Astrocyte (in vitro differentiated cells and primary cell): Measurements from ENCODE around the gene CMSS1. TPM values are rescaled to one million over a fixed set of nuclear protein-coding genes. Genes with fewer than 3 reads are reported as not detected.

Experiments
- DNase-seq: peaks from one replicate; pipeline ENCODE4 v3.0.0-alpha.2; 2010; ENCODE audit warnings: low read depth
- FAIRE-seq: peaks from 2 replicates; lab custom pipeline; 2011; peaks lifted over from hg19 to GRCh38; lab: Jason Lieb, UNC
- H2AFZ ChIP-seq: 2 replicates; pipeline ENCODE4 v1.6.0; 2012; ENCODE audit warnings: low read depth, low read length, inconsistent platforms
- H3K27ac ChIP-seq: 2 replicates; pipeline ENCODE4 v1.5.1; 2011; ENCODE audit warnings: low read depth, low read length, inconsistent platforms
- H3K27me3 ChIP-seq: 2 replicates; pipeline ENCODE4 v1.6.0; 2011; ENCODE audit warnings: low read length, inconsistent platforms; ENCODE audit not compliant: insufficient read depth
- H3K36me3 ChIP-seq: 2 replicates; pipeline ENCODE4 v1.5.1; 2011; ENCODE audit warnings: low read length, inconsistent platforms; ENCODE audit not compliant: insufficient read depth
- H3K4me1 ChIP-seq: 2 replicates; pipeline ENCODE4 v1.5.1; 2011; ENCODE audit warnings: low read length, inconsistent platforms; ENCODE audit not compliant: insufficient read depth
- H3K4me2 ChIP-seq: 2 replicates; pipeline ENCODE4 v1.6.0; 2012; ENCODE audit warnings: low read length, inconsistent platforms
- H3K4me3 ChIP-seq: 2 replicates; pipeline ENCODE4 v1.5.1; 2011; ENCODE audit warnings: low read depth, mild to moderate bottlenecking, low read length, inconsistent platforms; ENCODE audit not compliant: insufficient read depth
- H3K79me2 ChIP-seq: 2 replicates; pipeline ENCODE4 v1.6.0; 2012; ENCODE audit warnings: mild to moderate bottlenecking, low read length, inconsistent platforms; ENCODE audit not compliant: insufficient read depth
- H3K9ac ChIP-seq: 2 replicates; pipeline ENCODE4 v1.6.0; 2012; ENCODE audit warnings: mild to moderate bottlenecking, low read length, inconsistent platforms
- H3K9me3 ChIP-seq: 2 replicates; pipeline ENCODE4 v1.5.1; 2012; ENCODE audit warnings: low read depth, mild to moderate bottlenecking, low read length, inconsistent platforms; ENCODE audit not compliant: insufficient read depth
- H4K20me1 ChIP-seq: 2 replicates; pipeline ENCODE4 v1.6.0; 2012; ENCODE audit warnings: low read length, inconsistent platforms; ENCODE audit not compliant: insufficient read depth
- H3K27ac Mint-ChIP-seq: one replicate; pipeline ENCODE4 v1.8.0; 2021; ENCODE audit warnings: mild to moderate bottlenecking, mixed read lengths; ENCODE audit not compliant: unreplicated experiment
- H3K27me3 Mint-ChIP-seq: one replicate; pipeline ENCODE4 v1.8.0; 2021; ENCODE audit warnings: low read depth, mixed read lengths; ENCODE audit not compliant: unreplicated experiment
- H3K36me3 Mint-ChIP-seq: one replicate; pipeline ENCODE4 v1.8.0; 2021; ENCODE audit warnings: low read depth, mixed read lengths; ENCODE audit not compliant: unreplicated experiment
- H3K4me1 Mint-ChIP-seq: one replicate; pipeline ENCODE4 v1.8.0; 2021; ENCODE audit warnings: low read depth, mixed read lengths; ENCODE audit not compliant: unreplicated experiment
- H3K4me3 Mint-ChIP-seq: one replicate; pipeline ENCODE4 v1.8.0; 2021; ENCODE audit warnings: mild to moderate bottlenecking, moderate library complexity, mixed read lengths; ENCODE audit not compliant: unreplicated experiment
- H3K9me3 Mint-ChIP-seq: one replicate; pipeline ENCODE4 v1.8.0; 2021; ENCODE audit warnings: mild to moderate bottlenecking, mixed read lengths; ENCODE audit not compliant: unreplicated experiment
- EZH2 ChIP-seq: IDR thresholded peaks from 2 replicates; pipeline ENCODE4 v1.6.1; 2012; ENCODE audit warnings: mild to moderate bottlenecking, low read length, inconsistent platforms; ENCODE audit not compliant: insufficient read depth
- total RNA-seq: library from RNA; stranded (reverse); gene quantifications from 2 replicates; pipeline ENCODE4 v1.2.1, GENCODE V29; 2021
- TF ChIP-seq, protein P1 (sequence below): IDR thresholded peaks from 2 replicates; pipeline ENCODE4 v1.5.1; 2011; ENCODE audit warnings: low read depth, mild to moderate bottlenecking, inconsistent platforms, low read length, moderate library complexity; ENCODE audit not compliant: insufficient read depth

The CMSS1 gene
- total RNA-seq, 1 donor from 2014 or later: 12.5 TPM

DNA sequence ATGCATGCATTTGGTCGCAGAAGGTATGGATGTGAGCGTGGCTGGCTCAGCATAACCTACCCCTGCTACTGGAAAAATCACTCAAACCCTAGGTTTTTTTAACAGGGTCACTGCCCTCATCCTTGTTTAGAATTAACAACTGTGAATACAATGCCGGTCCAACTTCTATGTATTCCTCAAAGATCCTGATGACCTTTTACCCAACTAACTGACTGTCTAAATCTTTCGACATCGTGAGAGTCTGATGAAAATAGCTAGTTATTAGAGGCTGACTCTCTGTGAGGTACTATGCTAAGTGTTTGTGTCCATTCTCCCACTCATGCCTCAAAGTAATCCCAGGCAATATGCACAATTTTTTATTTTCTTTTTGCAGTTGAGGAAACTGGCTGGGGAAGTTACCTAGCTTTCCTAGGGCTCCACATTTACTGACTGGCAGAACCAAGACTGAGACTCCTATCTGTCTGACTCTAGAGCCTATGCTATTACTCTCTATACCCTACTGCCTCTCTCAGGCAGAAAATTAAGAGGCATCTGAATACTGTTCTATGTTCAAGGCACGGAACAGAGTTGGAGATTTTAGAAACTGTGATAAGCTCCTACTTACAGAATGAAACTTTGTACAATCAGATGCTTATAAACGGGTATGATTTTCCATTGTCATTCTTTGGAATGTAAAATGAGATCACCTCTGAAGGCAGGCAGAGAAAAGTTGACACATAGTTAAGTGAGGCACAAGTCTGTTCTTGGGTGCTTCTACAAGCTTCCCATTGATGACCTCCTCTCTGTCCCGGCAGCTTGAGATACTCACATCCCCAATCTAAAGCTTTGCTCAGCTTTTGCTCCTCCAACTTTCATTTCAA, 240.3 kb downstream of the CMSS1 start:
- H3K27me3 ChIP-seq: no peaks in the 10 kb centered on the region
- H3K4me2 ChIP-seq: no peak overlapping the region
- no peak overlapping the region for H2AFZ ChIP-seq
- no peak overlapping the region for H3K4me3 ChIP-seq
- no peak overlapping the region for H3K27ac ChIP-seq
- DNase-seq (no peak), FAIRE-seq (no peak)
- Mint-ChIP-seq H3K9me3 (peaks cover 1% of the 10 kb centered on the region), H3K4me3 (peak overlapping the region; percentile 13), H3K27ac (peak overlapping the region; percentile 63), H3K4me1 (peaks cover 13% of the 10 kb centered on the region), H3K27me3 (no peaks in the 10 kb centered on the region), H3K36me3 (no peaks in the 10 kb centered on the region)
- H3K79me2 ChIP-seq: no peaks in the 10 kb centered on the region
- no peaks in the 10 kb centered on the region for H3K36me3 ChIP-seq
- no peaks in the 10 kb centered on the region for H3K4me1 ChIP-seq
- H4K20me1 ChIP-seq: no peaks in the 10 kb centered on the region
- H3K9ac ChIP-seq: no peak overlapping the region
- TF ChIP-seq, protein P1, sequence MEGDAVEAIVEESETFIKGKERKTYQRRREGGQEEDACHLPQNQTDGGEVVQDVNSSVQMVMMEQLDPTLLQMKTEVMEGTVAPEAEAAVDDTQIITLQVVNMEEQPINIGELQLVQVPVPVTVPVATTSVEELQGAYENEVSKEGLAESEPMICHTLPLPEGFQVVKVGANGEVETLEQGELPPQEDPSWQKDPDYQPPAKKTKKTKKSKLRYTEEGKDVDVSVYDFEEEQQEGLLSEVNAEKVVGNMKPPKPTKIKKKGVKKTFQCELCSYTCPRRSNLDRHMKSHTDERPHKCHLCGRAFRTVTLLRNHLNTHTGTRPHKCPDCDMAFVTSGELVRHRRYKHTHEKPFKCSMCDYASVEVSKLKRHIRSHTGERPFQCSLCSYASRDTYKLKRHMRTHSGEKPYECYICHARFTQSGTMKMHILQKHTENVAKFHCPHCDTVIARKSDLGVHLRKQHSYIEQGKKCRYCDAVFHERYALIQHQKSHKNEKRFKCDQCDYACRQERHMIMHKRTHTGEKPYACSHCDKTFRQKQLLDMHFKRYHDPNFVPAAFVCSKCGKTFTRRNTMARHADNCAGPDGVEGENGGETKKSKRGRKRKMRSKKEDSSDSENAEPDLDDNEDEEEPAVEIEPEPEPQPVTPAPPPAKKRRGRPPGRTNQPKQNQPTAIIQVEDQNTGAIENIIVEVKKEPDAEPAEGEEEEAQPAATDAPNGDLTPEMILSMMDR: no peak
- no peak for TF ChIP-seq EZH2
- H3K9me3 ChIP-seq: no peaks in the 10 kb centered on the region

DNA sequence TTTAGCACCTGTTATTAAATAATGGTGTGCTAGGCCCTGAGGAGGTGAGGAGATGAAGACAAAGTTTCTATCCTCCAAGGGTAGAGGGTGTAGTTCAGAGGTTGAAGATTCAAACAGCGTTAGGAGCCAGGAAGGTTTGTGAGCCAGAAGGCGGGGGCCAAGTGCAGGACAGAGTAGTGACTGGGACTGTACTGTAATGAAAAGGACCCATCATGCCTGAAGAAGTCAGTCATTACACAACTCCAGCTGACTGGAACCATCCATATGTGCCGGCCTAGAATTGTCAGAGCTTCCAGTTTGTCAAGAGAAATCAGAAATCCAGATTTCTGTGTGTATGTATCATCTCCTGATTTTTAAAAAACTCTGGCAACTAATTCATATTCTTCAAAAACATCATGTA, 241.8 kb downstream of the CMSS1 start:
- Histone ChIP-seq H3K27me3 (no peaks in the 10 kb centered on the region), H3K79me2 (no peaks in the 10 kb centered on the region), H3K36me3 (no peaks in the 10 kb centered on the region), H3K4me2 (no peak overlapping the region), H4K20me1 (no peaks in the 10 kb centered on the region), H3K27ac (no peak overlapping the region), H3K9ac (no peak overlapping the region), H3K4me1 (no peaks in the 10 kb centered on the region), H3K9me3 (no peaks in the 10 kb centered on the region), H2AFZ (no peak overlapping the region), H3K4me3 (no peak overlapping the region)
- Mint-ChIP-seq H3K27me3 (no peaks in the 10 kb centered on the region), H3K9me3 (peaks cover 1% of the 10 kb centered on the region), H3K27ac (no peak overlapping the region), H3K4me1 (peaks cover 13% of the 10 kb centered on the region), H3K36me3 (no peaks in the 10 kb centered on the region), H3K4me3 (no peak overlapping the region)
- TF ChIP-seq, protein P1: no peak
- TF ChIP-seq EZH2: no peak
- no peak for FAIRE-seq
- DNase-seq: no peak
